HG02884 (cell line): ENCODE results near the gene SLC5A2.
"Not testable (repeated sequence)": the region's sequence is repeated elsewhere in the genome, so short reads cannot be mapped to it uniquely, and the experiment has no call there.

Experiments
- ATAC-seq: cut with Tn5 transposase; IDR thresholded peaks from one replicate; pipeline ENCODE4 v1.9.1; 2021; ENCODE audit warnings: mild to moderate bottlenecking, moderate library complexity; ENCODE audit not compliant: unreplicated experiment

SLC5A2 gene

GRCh38 chr16:31491778-31492418 lies 9.0 kb downstream of the SLC5A2 start:
- ATAC-seq: no peak

DNA sequence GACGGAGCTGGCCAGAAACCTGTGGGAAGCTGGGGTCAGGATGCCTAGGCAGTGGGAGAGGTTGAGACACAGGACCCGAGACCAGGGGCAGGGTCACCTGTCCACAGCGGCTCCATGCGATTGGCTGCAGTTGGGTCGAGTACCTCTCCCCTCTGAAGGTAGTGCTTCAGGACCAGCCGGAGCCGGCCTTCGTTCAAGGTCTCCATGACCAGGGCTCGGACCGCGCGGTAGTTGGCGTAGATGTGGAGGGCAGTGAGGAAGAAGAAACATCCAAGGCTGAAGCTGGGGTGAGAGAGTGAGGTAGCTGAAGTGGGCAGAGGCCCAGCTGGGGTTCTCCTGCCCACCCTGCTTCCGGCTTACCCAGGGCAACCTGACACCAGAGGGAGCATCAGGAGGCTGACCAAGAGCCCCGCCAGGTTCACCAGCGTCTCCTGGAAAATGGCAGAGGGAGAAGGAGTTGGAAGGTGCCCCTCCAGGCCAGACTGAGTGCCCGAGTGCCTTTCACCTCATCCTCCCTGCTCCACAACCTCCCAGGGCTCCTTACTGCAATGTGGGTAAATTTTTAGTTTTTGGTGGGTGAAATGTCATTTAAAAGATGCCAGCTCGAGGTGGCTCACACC lies 10.7 kb downstream of the SLC5A2 start:
- ATAC-seq: no peak

- ATAC-seq: no peak
Observed at GRCh38 chr16:31496670-31497069, 13.7 kb downstream of the SLC5A2 start.

- no peak for ATAC-seq
Observed at GRCh38 chr16:31498493-31498892, 15.6 kb downstream of the SLC5A2 start.

GRCh38 chr16:31499928-31500327 lies 17.0 kb downstream of the SLC5A2 start:
- no peak for ATAC-seq

- no peak for ATAC-seq
Observed at GRCh38 chr16:31501226-31501965, 18.5 kb downstream of the SLC5A2 start.

DNA sequence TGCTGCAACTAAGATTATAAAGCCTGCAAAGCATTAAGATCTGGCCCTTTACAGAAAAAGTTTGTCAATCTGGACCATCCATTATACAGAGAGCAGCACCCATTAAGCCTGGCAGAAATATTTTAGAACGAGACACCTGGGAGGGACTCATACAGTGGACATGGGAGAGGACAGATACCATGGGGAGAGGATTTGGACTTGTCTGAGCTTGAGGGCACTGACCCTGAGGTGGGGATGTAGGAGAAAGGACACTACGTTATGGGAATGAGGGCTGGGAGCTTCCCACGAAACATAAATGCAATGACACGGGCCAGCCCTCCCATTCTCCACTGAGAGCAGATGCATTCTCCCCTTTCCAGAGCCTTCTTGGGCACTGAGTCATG lies 19.0 kb downstream of the SLC5A2 start:
- no peak for ATAC-seq

DNA sequence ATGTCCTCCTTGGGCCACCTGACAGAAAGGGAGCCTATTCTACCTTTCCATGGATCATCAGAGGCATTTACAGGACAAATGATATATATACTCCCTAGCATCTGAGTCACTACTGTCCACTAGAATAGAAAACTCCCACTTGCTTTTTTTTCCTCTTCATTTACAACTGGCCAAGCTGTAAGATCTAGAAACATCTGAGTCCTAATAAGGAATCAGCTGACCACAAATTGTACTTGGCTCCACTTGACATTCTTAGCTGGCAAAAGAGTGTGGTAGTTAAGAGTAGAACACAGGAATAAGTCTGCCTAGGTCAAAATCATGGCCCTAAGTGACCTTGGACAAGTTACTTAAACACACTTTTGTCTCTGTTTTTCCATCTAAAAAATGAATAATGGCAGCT lies 20.1 kb downstream of the SLC5A2 start:
- no peak for ATAC-seq

DNA sequence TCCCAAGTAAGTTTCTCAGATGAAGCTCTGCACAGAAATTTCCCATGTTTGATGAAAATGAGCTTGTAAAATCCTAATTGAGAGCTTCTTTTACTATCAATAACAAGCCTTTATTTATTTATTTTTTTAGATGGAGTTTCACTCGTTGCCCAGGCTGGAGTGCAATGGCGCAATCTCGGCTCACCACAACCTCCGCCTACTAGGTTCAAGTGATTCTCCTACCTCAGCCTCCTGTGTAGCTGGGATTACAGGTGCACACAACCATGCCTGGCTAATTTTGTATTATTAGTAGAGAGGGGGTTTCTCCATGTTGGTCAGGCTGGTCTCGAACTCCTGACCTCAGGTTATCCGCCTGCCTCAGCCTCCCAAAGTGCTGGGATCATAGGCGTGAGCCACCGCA lies 20.6 kb downstream of the SLC5A2 start:
- ATAC-seq: not testable (repeated sequence)

- ATAC-seq: no peak
Observed at GRCh38 chr16:31504159-31504558, 21.2 kb downstream of the SLC5A2 start.

GRCh38 chr16:31505483-31505882 lies 22.6 kb downstream of the SLC5A2 start:
- ATAC-seq: peak; percentile 61

DNA sequence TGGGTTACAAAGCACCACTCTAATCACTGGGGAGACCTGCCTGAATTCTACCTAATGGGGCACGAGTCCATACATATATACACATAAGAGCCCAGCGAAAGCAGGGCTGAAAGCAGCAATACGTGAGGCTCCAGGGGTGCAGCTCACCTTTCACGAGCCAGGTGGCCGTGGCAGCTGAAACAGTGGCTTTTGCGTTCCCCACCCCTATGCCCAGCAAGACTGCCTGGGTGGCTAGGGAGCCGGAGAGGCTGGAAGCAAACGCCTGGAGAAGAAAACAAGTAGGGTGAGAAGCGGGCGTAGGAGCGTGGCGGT lies 24.6 kb downstream of the SLC5A2 start:
- ATAC-seq: no peak

GRCh38 chr16:31507929-31508705 lies 25.2 kb downstream of the SLC5A2 start, which contains the start of gene RUSF1:
Gene RUSF1, minus strand, starts transcription at chr16:31508391. Its CDS starts 18 bp downstream, at chr16:31508373.
- ATAC-seq: peak; percentile 74

DNA sequence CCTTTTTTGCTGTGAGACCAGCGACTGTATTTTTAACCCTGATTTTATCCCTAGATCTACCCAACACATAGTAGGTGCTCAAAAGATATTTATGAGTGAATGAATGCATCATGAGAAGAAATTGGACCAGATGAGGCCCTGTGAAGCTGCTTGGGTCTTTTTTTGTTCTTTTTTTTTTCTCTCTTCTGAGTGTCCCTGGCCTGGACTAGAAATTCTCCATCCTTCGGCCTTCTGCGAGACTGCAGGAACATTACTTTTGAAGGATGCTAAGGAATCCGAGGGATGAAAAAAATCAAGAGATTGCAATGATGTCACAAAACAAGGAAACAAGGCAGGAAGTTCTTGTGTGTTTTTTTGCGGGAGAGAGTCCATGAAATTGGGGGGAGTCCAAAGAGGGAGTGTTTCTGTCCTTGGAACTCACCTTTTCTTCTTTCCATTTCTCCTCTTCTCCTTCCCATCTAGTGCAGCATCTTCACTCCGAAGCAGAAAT lies 25.8 kb downstream of the SLC5A2 start:
- no peak for ATAC-seq

DNA sequence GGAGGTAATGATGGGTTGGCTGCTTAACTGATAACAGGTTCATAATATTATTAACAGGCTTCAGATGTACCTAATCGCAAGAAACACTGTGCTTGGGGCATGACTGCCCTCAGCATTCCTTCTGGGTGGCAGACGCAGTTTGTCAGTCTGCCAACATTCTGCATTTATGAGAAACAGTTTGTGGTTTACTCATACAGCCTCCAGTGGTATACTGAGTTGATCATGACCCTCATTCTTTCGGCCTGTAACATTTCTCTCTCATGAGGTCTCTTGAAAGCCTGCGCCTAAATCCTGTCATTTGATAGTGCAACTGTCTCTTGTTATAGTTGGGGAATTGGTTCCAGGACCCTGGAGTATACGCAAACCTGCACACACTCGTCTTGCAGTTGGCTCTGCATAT lies 30.2 kb downstream of the SLC5A2 start:
- no peak for ATAC-seq

- ATAC-seq: no peak
Observed at GRCh38 chr16:31513884-31514283, 31.0 kb downstream of the SLC5A2 start.

DNA sequence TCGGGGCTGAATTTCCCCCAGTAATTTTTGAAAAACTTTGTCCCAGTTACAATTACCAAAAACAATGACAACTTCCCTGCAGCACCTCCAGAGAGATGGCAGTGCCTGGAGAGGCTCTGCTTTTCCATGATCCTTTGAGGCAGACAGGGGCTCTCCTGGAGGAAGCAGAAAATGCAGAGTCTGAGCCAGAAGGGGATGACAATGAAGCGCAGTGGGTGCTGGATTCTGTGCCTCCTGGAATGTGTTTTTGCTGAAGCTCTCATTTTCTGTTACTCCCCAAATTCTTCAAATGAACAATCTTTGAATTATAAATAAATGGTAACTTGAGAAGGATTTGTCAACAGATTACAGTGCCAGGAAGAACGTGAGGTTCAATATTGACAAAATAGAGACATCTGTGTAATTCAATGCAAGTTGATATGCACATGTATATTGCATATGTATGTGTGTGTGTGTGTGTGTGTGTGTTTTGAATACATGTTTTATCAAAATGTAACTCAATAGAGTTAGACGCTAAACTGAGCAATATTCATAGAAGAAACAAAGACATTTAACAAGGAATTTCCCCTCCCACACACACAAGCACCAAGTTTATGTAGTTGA lies 35.0 kb downstream of the SLC5A2 start:
- ATAC-seq: no peak

DNA sequence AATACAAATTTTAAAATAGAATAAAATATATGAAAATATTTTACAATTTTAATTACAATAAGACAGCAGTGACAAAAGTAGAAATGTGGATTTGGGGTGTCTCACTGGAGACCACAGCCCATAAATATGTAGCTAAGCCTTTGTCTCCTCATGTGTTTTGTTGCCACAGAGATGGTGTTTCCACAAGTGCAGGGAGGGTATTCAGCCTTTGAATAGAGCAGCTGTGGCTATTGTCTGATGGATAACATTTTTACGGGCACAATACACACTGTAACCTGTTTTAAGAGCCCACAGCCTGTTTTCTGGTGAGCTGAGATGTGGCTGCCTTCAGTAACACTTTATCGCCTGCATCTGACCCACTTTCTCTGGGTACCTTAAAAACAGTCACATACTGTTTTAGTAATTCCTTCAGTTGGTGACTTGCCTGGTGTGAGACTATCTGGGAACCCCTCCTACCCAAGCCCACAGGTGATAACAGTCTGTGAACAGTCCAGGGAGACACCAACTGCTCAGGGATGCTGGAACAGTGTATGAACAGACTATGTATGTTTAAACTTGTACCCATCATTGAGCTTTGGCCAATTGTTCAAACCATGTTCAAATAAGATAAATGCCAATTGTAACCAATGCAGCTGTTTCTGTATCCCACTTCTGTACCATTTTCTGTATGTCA lies 37.0 kb downstream of the SLC5A2 start:
- ATAC-seq: no peak

DNA sequence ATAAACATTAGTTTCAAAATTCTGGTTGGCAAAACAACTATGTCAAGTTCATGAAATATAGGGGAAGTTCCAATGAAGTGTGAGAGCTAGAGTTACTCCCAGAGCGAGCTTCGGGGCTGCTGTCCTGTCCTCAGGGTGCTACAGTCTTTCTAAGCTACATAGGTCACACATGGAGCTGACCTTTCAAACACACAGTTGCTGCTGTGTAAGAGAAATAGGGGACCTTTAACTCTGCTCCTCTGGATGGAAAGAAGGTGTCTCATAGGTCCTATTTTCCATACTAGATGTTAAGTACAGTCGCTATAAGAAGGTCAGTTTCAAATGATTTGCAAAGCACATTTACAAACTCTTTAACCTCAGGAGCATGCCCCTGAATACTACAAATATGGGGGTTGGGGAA lies 38.4 kb downstream of the SLC5A2 start:
- ATAC-seq: no peak

GRCh38 chr16:31522071-31522470 lies 39.1 kb downstream of the SLC5A2 start:
- no peak for ATAC-seq
